ENCODE results near the gene MYDGF. TPM values are rescaled to one million over a fixed set of nuclear protein-coding genes. Genes with fewer than 3 reads are reported as not detected.

The MYDGF gene
- total RNA-seq (ENCODE audit: low replicate concordance) = 23.4 and 39.5 TPM in 2 replicates

GRCh38 chr19:4669723-4670480 is at the start of gene MYDGF:
MYDGF (minus strand) TSS chr19:4670342; CDS start chr19:4670334, 8 bp downstream.
- H3K79me2 ChIP-seq (ENCODE audit: low read depth) = peaks cover 21% of the 10 kb centered on the region
- H3K9ac ChIP-seq = peak within 1 kb of the TSS; percentile 96
- peak; percentile 97 for DNase-seq (ENCODE audit: low spot score)
- no peaks in the 10 kb centered on the region for H4K20me1 ChIP-seq (ENCODE audit: low read depth)
- H3K9me3 ChIP-seq (ENCODE audit: low read depth) = no peaks in the 10 kb centered on the region
- H3K4me3 Mint-ChIP-seq = peak within 1 kb of the TSS; percentile 93
- no peaks in the 10 kb centered on the region for H3K27me3 ChIP-seq
- no peaks in the 10 kb centered on the region for H3K9me3 Mint-ChIP-seq
- H3K4me3 ChIP-seq = peak within 1 kb of the TSS; percentile 97
- H3K27me3 Mint-ChIP-seq (ENCODE audit: insufficient read depth, low read depth) = peaks cover 6% of the 10 kb centered on the region
- H3K27ac ChIP-seq = peak within 1 kb of the TSS; percentile 49
- peak within 1 kb of the TSS; percentile 87 for H2AFZ ChIP-seq (replicated peaks)
- peaks cover 3% of the 10 kb centered on the region for H3K4me1 ChIP-seq
- H3K4me1 Mint-ChIP-seq = peaks cover 21% of the 10 kb centered on the region
- TF ChIP-seq EZH2phosphoT487 (IDR thresholded peaks at IDR 0.05) = no peak
- TF ChIP-seq EZH2 (IDR thresholded peaks at IDR 0.05) = no peak
- TF ChIP-seq CTCF (IDR thresholded peaks at IDR 0.05) = no peak
- no peak within 1 kb of the TSS for H3K27ac Mint-ChIP-seq
- peaks cover 22% of the 10 kb centered on the region for H3F3A ChIP-seq (ENCODE audit: low read depth)
- H3K4me2 ChIP-seq = peak within 1 kb of the TSS; percentile 91
- peaks cover 5% of the 10 kb centered on the region for H3K36me3 Mint-ChIP-seq
- H3K36me3 ChIP-seq = no peaks in the 10 kb centered on the region

GRCh38 chr19:4719499-4719866 is 49.3 kb upstream of the MYDGF start:
- Mint-ChIP-seq H3K27me3 (ENCODE audit: insufficient read depth, low read depth) (peaks cover 18% of the 10 kb centered on the region), H3K4me1 (peaks cover 14% of the 10 kb centered on the region), H3K4me3 (no peak overlapping the region), H3K36me3 (peaks cover 12% of the 10 kb centered on the region), H3K9me3 (peaks cover 5% of the 10 kb centered on the region), H3K27ac (no peak overlapping the region)
- no peaks in the 10 kb centered on the region for H3K27me3 ChIP-seq
- H3K9ac ChIP-seq = no peak overlapping the region
- no peak overlapping the region for H3K27ac ChIP-seq
- H3K9me3 ChIP-seq (ENCODE audit: low read depth) = no peaks in the 10 kb centered on the region
- no peak for DNase-seq (ENCODE audit: low spot score)
- no peak overlapping the region for H3K4me3 ChIP-seq
- peaks cover 13% of the 10 kb centered on the region for H4K20me1 ChIP-seq (ENCODE audit: low read depth)
- TF ChIP-seq EZH2 (IDR thresholded peaks at IDR 0.05) (no peak), EZH2phosphoT487 (IDR thresholded peaks at IDR 0.05) (no peak), CTCF (IDR thresholded peaks at IDR 0.05) (no peak)
- no peaks in the 10 kb centered on the region for H3K36me3 ChIP-seq
- peaks cover 27% of the 10 kb centered on the region for H3K79me2 ChIP-seq (ENCODE audit: low read depth)
- no peak overlapping the region for H3K4me2 ChIP-seq
- peaks cover 7% of the 10 kb centered on the region for H3K4me1 ChIP-seq
- H2AFZ ChIP-seq (replicated peaks) = no peak overlapping the region
- H3F3A ChIP-seq (ENCODE audit: low read depth) = no peaks in the 10 kb centered on the region

- Mint-ChIP-seq H3K4me1 (peaks cover 10% of the 10 kb centered on the region), H3K9me3 (no peaks in the 10 kb centered on the region), H3K36me3 (peaks cover 12% of the 10 kb centered on the region), H3K27ac (no peak overlapping the region), H3K27me3 (ENCODE audit: insufficient read depth, low read depth) (peaks cover 8% of the 10 kb centered on the region), H3K4me3 (no peak overlapping the region)
- H3K4me3 ChIP-seq = no peak overlapping the region
- peaks cover 10% of the 10 kb centered on the region for H4K20me1 ChIP-seq (ENCODE audit: low read depth)
- H3K27ac ChIP-seq = no peak overlapping the region
- peaks cover 7% of the 10 kb centered on the region for H3K4me1 ChIP-seq
- H3K9me3 ChIP-seq (ENCODE audit: low read depth) = no peaks in the 10 kb centered on the region
- H3K4me2 ChIP-seq = no peak overlapping the region
- no peaks in the 10 kb centered on the region for H3F3A ChIP-seq (ENCODE audit: low read depth)
- DNase-seq (ENCODE audit: low spot score) = no peak
- H3K36me3 ChIP-seq = no peaks in the 10 kb centered on the region
- H3K79me2 ChIP-seq (ENCODE audit: low read depth) = peaks cover 23% of the 10 kb centered on the region
- no peaks in the 10 kb centered on the region for H3K27me3 ChIP-seq
- H2AFZ ChIP-seq (replicated peaks) = no peak overlapping the region
- H3K9ac ChIP-seq = no peak overlapping the region
- TF ChIP-seq CTCF (IDR thresholded peaks at IDR 0.05) (no peak), EZH2 (IDR thresholded peaks at IDR 0.05) (no peak), EZH2phosphoT487 (IDR thresholded peaks at IDR 0.05) (no peak)
These were observed 48.0 kb upstream of the MYDGF start for GRCh38 chr19:4717966-4718701.
